Neural cell (in vitro differentiated cells): ENCODE results near the gene SEC63.

Source experiments
- CTCF ChIP-seq: fragments of 450-650 bp; IDR thresholded peaks from 2 replicates; pipeline ENCODE4 v1.5.1; 2014; ENCODE audit warnings: antibody characterized with exemption, mild to moderate bottlenecking, moderate library complexity; ENCODE audit not compliant: poor library complexity, severe bottlenecking
- EZH2 ChIP-seq: fragments of 200-600, 300-800 bp; shearing (Covaris generic), sonication (generic); IDR thresholded peaks from 2 replicates; pipeline ENCODE4 v1.6.1; 2014; ENCODE audit warnings: antibody characterized with exemption, low read length, borderline replicate concordance, mild to moderate bottlenecking; ENCODE audit not compliant: insufficient read depth, poor library complexity, severe bottlenecking
- POLR2AphosphoS5 ChIP-seq: IDR thresholded peaks from 2 replicates; pipeline ENCODE4 v1.6.1; 2012
- SMC3 ChIP-seq: fragments of 450-650 bp; conservative IDR thresholded peaks from 2 replicates; pipeline ENCODE4 v1.6.1; 2014; ENCODE audit warnings: antibody characterized with exemption, mild to moderate bottlenecking, moderate library complexity; ENCODE audit not compliant: poor library complexity

GRCh38 chr6:107971181-107971580 lies 13.2 kb upstream of the SEC63 start:
- TF ChIP-seq SMC3 (no peak), CTCF (no peak), POLR2AphosphoS5 (no peak), EZH2 (no peak)
